ENCODE results near the gene BAIAP3. TPM values are rescaled to one million over a fixed set of nuclear protein-coding genes. Genes with fewer than 3 reads are reported as not detected.

Gene BAIAP3
- total and polyA plus RNA-seq, 2 of the 4 experiments (the other 2 are of a cell fraction), result 0.36 to 0.65 TPM

DNA sequence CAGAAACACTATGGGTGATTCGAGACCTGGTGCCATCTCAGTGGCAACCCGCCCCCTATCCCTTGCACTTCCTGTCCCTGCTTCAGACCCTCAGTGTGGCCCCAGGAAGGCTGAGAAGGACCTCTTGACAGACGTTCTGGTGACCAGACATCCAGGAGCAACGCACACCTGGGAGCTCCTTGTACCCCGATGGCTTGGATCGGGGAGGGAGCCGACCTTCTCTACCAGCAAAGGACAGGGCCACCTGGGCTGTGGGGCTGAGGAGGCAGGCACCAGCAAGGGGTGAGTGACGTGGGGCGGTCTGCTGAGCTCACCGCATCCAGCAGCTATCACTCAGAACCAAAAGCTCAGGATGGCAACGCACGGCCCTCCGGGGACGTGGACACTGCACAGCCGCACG lies 53.9 kb downstream of the BAIAP3 start:
- H2AFZ ChIP-seq (replicated peaks; ENCODE audit: low read length, poor library complexity), result no peak overlapping the region
- POLR2A ChIA-PET (ENCODE audit: unreplicated experiment), result no interaction called here
- no peaks in the 10 kb centered on the region for H3K27me3 ChIP-seq (ENCODE audit: control insufficient read depth, insufficient read depth, low read length)
- H3K4me2 ChIP-seq (ENCODE audit: low read depth, low read length), result no peak overlapping the region
- 87% methylated on average over 11 of the region's 16 CpGs; no CpG with 5 or more reads in 1 of the 2 experiments for WGBS, 2 experiments (ENCODE audit: extremely low coverage in 2 of 2, insufficient read length in 1 of 2)
- H2BK20ac ChIP-seq (ENCODE audit: low read depth, low read length), result no peak overlapping the region
- H4K5ac ChIP-seq (ENCODE audit: low read depth, low read length), result no peak overlapping the region
- intact Hi-C loops (cut with micrococcal nuclease), result no loop called here
- no peak for ATAC-seq (ENCODE audit: low read depth)
- TF ChIP-seq, protein P1, sequence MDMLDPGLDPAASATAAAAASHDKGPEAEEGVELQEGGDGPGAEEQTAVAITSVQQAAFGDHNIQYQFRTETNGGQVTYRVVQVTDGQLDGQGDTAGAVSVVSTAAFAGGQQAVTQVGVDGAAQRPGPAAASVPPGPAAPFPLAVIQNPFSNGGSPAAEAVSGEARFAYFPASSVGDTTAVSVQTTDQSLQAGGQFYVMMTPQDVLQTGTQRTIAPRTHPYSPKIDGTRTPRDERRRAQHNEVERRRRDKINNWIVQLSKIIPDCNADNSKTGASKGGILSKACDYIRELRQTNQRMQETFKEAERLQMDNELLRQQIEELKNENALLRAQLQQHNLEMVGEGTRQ (IDR thresholded peaks at IDR 0.05; ENCODE audit: low read depth, low read length), result no peak
- TF ChIP-seq BHLHE40 (IDR thresholded peaks at IDR 0.05; ENCODE audit: low read depth, low read length), result no peak
- TF ChIP-seq POLR2A (IDR thresholded peaks at IDR 0.05; ENCODE audit: low read depth, low read length), result no peak
- no peak for TF ChIP-seq MAZ (IDR thresholded peaks at IDR 0.05; ENCODE audit: borderline replicate concordance, low read depth, low read length)
- no peak for TF ChIP-seq NFE2L2 (IDR thresholded peaks at IDR 0.05; ENCODE audit: low read depth, low read length)
- no peak for TF ChIP-seq FOS (IDR thresholded peaks at IDR 0.05; ENCODE audit: low read depth, low read length)
- TF ChIP-seq, protein P2, sequence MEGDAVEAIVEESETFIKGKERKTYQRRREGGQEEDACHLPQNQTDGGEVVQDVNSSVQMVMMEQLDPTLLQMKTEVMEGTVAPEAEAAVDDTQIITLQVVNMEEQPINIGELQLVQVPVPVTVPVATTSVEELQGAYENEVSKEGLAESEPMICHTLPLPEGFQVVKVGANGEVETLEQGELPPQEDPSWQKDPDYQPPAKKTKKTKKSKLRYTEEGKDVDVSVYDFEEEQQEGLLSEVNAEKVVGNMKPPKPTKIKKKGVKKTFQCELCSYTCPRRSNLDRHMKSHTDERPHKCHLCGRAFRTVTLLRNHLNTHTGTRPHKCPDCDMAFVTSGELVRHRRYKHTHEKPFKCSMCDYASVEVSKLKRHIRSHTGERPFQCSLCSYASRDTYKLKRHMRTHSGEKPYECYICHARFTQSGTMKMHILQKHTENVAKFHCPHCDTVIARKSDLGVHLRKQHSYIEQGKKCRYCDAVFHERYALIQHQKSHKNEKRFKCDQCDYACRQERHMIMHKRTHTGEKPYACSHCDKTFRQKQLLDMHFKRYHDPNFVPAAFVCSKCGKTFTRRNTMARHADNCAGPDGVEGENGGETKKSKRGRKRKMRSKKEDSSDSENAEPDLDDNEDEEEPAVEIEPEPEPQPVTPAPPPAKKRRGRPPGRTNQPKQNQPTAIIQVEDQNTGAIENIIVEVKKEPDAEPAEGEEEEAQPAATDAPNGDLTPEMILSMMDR (conservative IDR thresholded peaks at IDR 0.05; ENCODE audit: low read depth, low read length), result no peak
- 0 out of 2 replicates have a peak, but pooled peaks cover 2% of the 10 kb centered on the region for H3K9me1 ChIP-seq (ENCODE audit: insufficient read depth, low read length)
- H3K36me3 ChIP-seq (ENCODE audit: control insufficient read depth, insufficient read depth, low read length), result peaks cover 34% of the 10 kb centered on the region
- dilution Hi-C loops (cut with HindIII; ENCODE audit: low sequenced_read_pairs, unreplicated experiment), result no loop called here
- no peaks in the 10 kb centered on the region; a peak in 1 of 4 replicates for H3K79me1 ChIP-seq (ENCODE audit: low read depth in 1 of 2, low read length in 2 of 2)
- H3K4me1 ChIP-seq (ENCODE audit: control insufficient read depth, insufficient read depth, low read length), result no peaks in the 10 kb centered on the region
- no peak for DNase-seq
- no peaks in the 10 kb centered on the region for H4K20me1 ChIP-seq (ENCODE audit: insufficient read depth, low read length)
- no peak overlapping the region for H2AK9ac ChIP-seq (replicated peaks; ENCODE audit: low read depth, low read length, poor library complexity)
- H3K4ac ChIP-seq (ENCODE audit: low read depth, low read length), result no peak overlapping the region
- H2BK5ac ChIP-seq (ENCODE audit: low read depth, low read length, poor library complexity, severe bottlenecking), result no peak overlapping the region
- H3K4me3 ChIP-seq (ENCODE audit: insufficient read depth, low read depth, low read length), result no peak overlapping the region
- no peak overlapping the region for H4K91ac ChIP-seq (ENCODE audit: insufficient read depth, low read depth, low read length)
- no peak overlapping the region for H2BK120ac ChIP-seq (ENCODE audit: low read depth, low read length)
- H3K9ac ChIP-seq (ENCODE audit: low read depth, low read length), result no peak overlapping the region
- H3K23ac ChIP-seq (ENCODE audit: low read depth, low read length), result no peak overlapping the region
- no peak overlapping the region for H3K18ac ChIP-seq (ENCODE audit: low read depth, low read length)
- no peak overlapping the region for H2AK5ac ChIP-seq (ENCODE audit: low read depth, low read length)
- no peak overlapping the region for H2BK15ac ChIP-seq (ENCODE audit: low read depth, low read length)
- CTCF ChIA-PET, result no interaction called here
- H3K14ac ChIP-seq (replicated peaks; ENCODE audit: low read depth, low read length), result no peak overlapping the region
- no peaks in the 10 kb centered on the region for H3K9me3 ChIP-seq (ENCODE audit: control insufficient read depth, insufficient read depth, low read length)
- in situ Hi-C loops (cut with MboI; ENCODE audit: low sequenced_read_pairs), result no loop called here
- BruUV-seq (replicated peaks), result no TSS peak
- no peak overlapping the region for H3K56ac ChIP-seq (ENCODE audit: extremely low read depth, insufficient read depth, low read length)
- no peak overlapping the region for H4K8ac ChIP-seq (ENCODE audit: low read depth in 2 of 2, low read length in 2 of 2)
- no peak overlapping the region for H3K27ac ChIP-seq (ENCODE audit: insufficient read depth, low read length)

Measured in IMR-90 (cell line).